ENCODE data around the gene ELMO1. TPM values are rescaled to one million over a fixed set of nuclear protein-coding genes. Genes with fewer than 3 reads are reported as not detected.
A peak's percentile ranks its signal among the peaks of the same experiment; 100 is the strongest.

ELMO1 gene
- total RNA-seq, 1 experiment from 2014 or later = 7.8 TPM

DNA sequence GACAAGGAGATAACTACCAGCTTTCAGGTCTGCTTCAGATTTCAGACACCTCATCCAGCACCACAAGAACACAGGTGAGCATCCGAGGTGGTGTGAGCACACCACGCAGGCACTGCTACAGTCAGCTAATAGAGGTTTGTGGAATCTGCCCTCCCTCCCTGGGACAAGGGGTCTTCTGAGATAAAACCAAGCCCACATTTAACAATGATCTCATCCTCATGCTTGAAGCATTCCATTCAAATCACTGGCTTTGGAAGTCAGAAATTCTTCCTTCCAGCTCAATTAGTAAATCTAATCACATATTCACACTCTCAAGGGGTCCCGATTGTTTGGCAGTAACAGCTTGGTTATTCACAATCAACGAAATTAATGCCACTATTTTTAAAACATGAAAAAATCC, 331.4 kb downstream of the ELMO1 start:
- no peak overlapping the region for H2AK5ac ChIP-seq (ENCODE audit: insufficient read length, low read length)
- H4K91ac ChIP-seq (ENCODE audit: insufficient read length, low read depth, low read length) = no peak overlapping the region
- H2BK12ac ChIP-seq (ENCODE audit: insufficient read length, low read depth, low read length) = no peak overlapping the region
- H3K79me1 ChIP-seq (ENCODE audit: insufficient read depth, low read depth, low read length, poor library complexity, severe bottlenecking) = no peaks in the 10 kb centered on the region
- H3K27me3 Mint-ChIP-seq (ENCODE audit: low read depth) = no peaks in the 10 kb centered on the region
- H3K4me1 ChIP-seq (ENCODE audit: insufficient read depth, low read length) = peaks cover 8% of the 10 kb centered on the region; the same call in 1 of the 2 replicates
- no CpG with 5 or more reads among the region's 4 CpGs for WGBS (ENCODE audit: extremely low coverage, insufficient read length, low lambda C conversion rate)
- H3K27ac Mint-ChIP-seq = peak overlapping the region in 2 of 3 experiments; percentile 74 to 97; a peak in 4 of 7 replicates
- H3K9me3 Mint-ChIP-seq = peaks cover 7 to 12% of the 10 kb centered on the region in 2 experiments; a peak in 4 of 5 replicates
- no peaks in the 10 kb centered on the region for H3K9me3 ChIP-seq (ENCODE audit: control insufficient read depth, low read depth, low read length)
- H3K4me1 Mint-ChIP-seq = peaks cover 15 to 19% of the 10 kb centered on the region in 2 experiments
- no peaks in the 10 kb centered on the region for H4K20me1 ChIP-seq (ENCODE audit: control insufficient read depth, insufficient read depth, insufficient read length)
- no peak overlapping the region for H2BK20ac ChIP-seq (ENCODE audit: low read depth, low read length, poor library complexity, severe bottlenecking)
- TF ChIP-seq, protein P1, sequence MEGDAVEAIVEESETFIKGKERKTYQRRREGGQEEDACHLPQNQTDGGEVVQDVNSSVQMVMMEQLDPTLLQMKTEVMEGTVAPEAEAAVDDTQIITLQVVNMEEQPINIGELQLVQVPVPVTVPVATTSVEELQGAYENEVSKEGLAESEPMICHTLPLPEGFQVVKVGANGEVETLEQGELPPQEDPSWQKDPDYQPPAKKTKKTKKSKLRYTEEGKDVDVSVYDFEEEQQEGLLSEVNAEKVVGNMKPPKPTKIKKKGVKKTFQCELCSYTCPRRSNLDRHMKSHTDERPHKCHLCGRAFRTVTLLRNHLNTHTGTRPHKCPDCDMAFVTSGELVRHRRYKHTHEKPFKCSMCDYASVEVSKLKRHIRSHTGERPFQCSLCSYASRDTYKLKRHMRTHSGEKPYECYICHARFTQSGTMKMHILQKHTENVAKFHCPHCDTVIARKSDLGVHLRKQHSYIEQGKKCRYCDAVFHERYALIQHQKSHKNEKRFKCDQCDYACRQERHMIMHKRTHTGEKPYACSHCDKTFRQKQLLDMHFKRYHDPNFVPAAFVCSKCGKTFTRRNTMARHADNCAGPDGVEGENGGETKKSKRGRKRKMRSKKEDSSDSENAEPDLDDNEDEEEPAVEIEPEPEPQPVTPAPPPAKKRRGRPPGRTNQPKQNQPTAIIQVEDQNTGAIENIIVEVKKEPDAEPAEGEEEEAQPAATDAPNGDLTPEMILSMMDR (conservative IDR thresholded peaks at IDR 0.05) = no peak
- no peak overlapping the region for H3K18ac ChIP-seq (ENCODE audit: insufficient read length, low read depth, low read length)
- no peaks in the 10 kb centered on the region for H3K23me2 ChIP-seq (ENCODE audit: insufficient read length, low read depth, low read length, poor library complexity, severe bottlenecking)
- H2AFZ ChIP-seq (ENCODE audit: low read length) = no peak overlapping the region
- no peak overlapping the region for H3K27ac ChIP-seq (ENCODE audit: insufficient read length, low read depth, low read length)
- no peak overlapping the region for H2BK15ac ChIP-seq (ENCODE audit: low read depth, low read length)
- no peak overlapping the region for H3K4me3 Mint-ChIP-seq
- H2BK120ac ChIP-seq (ENCODE audit: low read depth, low read length, poor library complexity, severe bottlenecking) = no peak overlapping the region
- no peak overlapping the region for H3K4me2 ChIP-seq (ENCODE audit: insufficient read depth, insufficient read length, low read length)
- H4K8ac ChIP-seq (replicated peaks; ENCODE audit: insufficient read length, low read depth, low read length) = no peak overlapping the region
- no peak overlapping the region for H3K23ac ChIP-seq (ENCODE audit: insufficient read length, low read depth, low read length)
- H3K79me2 ChIP-seq (ENCODE audit: insufficient read depth, low read length) = no peaks in the 10 kb centered on the region
- no peak overlapping the region for H4K5ac ChIP-seq (ENCODE audit: insufficient read length, low read depth, low read length)
- no peak overlapping the region for H3K4ac ChIP-seq (ENCODE audit: low read depth, low read length)
- peaks cover 0 to 15% (median 2%) of the 10 kb centered on the region in 3 experiments; a peak in 5 of 7 replicates for H3K36me3 Mint-ChIP-seq (ENCODE audit: insufficient read depth in 1 of 3, low read depth in 3 of 3)
- no peak overlapping the region for H3K9ac ChIP-seq (ENCODE audit: extremely low read depth, insufficient read length, low read length)
- H3K27me3 ChIP-seq (ENCODE audit: insufficient read depth, low read length) = no peaks in the 10 kb centered on the region
- no peak overlapping the region for H3T11ph ChIP-seq (ENCODE audit: low read length)
- H2BK5ac ChIP-seq (ENCODE audit: insufficient read length, low read length) = no peak overlapping the region
- H3K14ac ChIP-seq (ENCODE audit: insufficient read depth, low read length) = no peak overlapping the region
- peak; percentile 61 for DNase-seq
- no peak overlapping the region for H3K56ac ChIP-seq (ENCODE audit: insufficient read length, low read depth, low read length)
